HCT116 (cell line): ENCODE measurements around the gene FTCDNL1. TPM values are rescaled to one million over a fixed set of nuclear protein-coding genes. Genes with fewer than 3 reads are reported as not detected.

Experiments
- ATAC-seq: fragments of 200-7000 bp; cut with Tn5 transposase; 2 replicates; pipeline ENCODE4 v1.9.1; 2020; ENCODE audit warnings: mild to moderate bottlenecking, moderate library complexity
- BruUV-seq: library from RNA; stranded (reverse); fragments of 400-500 nt; replicated peaks from 2 replicates; lab custom pipeline; 2021; lab: Mats Ljungman, UMichigan
- CTCF ChIA-PET: fragments of 300-600 bp; sonication (Branson Sonifier 250); formaldehyde crosslinking; loops from one replicate; lab custom pipeline; 2021; ENCODE audit warnings: antibody characterized with exemption; lab: Charles Lee
- POLR2A ChIA-PET: fragments of 300-600, 350-600 bp; sonication (Branson Sonifier 250); formaldehyde crosslinking; loops from one replicate; lab custom pipeline; 2021; ENCODE audit warnings: antibody characterized with exemption; lab: Charles Lee
- RAD21 ChIA-PET, 2 experiments: fragments of 300-600 bp; sonication (Branson Sonifier 250); formaldehyde crosslinking; loops; one replicate each; lab custom pipeline; 2023; ENCODE audit warnings: low total read pairs in 2 of 2; ENCODE audit not compliant: uncharacterized antibody in 2 of 2, unreplicated experiment in 2 of 2, low non-redundant PET in 1 of 2; lab: Charles Lee
- DNase-seq: peaks from one replicate; pipeline ENCODE4 v3.0.0-alpha.2; 2010; ENCODE audit warnings: low read depth, low spot score
- H2AFZ ChIP-seq: fragments of 200-600 bp; shearing (Covaris generic), sonication (generic); 2 replicates; pipeline ENCODE4 v1.6.1; 2017; ENCODE audit warnings: low read depth, mixed run types, mixed read lengths, antibody characterized with exemption, low read length; ENCODE audit not compliant: poor library complexity, severe bottlenecking
- H3K27ac ChIP-seq: 2 replicates; pipeline ENCODE4 v1.5.1; 2012; ENCODE audit warnings: low read depth, low read length
- H3K27me3 ChIP-seq: fragments of 200-600 bp; sonication (generic); 2 replicates; pipeline ENCODE4 v1.6.1; 2016; ENCODE audit warnings: mixed run types, low read length, mixed read lengths; ENCODE audit not compliant: insufficient read depth
- H3K36me3 ChIP-seq, 2 experiments: fragments of 200-500 bp in 1 of 2; fragments of 200-600 bp in 1 of 2; sonication (Bioruptor generic) in 1 of 2; sonication (generic) in 1 of 2; 2 replicates each; pipeline versions ENCODE4 v1.5.1 to v1.6.1; 2014 to 2016; ENCODE audit warnings: low read length in 2 of 2, inconsistent platforms in 1 of 2, mixed read lengths in 1 of 2, mixed run types in 1 of 2; ENCODE audit not compliant: insufficient read depth in 2 of 2, control insufficient read depth in 1 of 2
- H3K4me1 ChIP-seq, 2 experiments: fragments of 200-600 bp in 1 of 2; sonication (generic) in 1 of 2; 2 replicates each; pipeline versions ENCODE4 v1.5.1 to v1.6.1; 2012 to 2017; ENCODE audit warnings: low read length in 2 of 2, inconsistent platforms in 1 of 2, mild to moderate bottlenecking in 1 of 2, mixed read lengths in 1 of 2, mixed run types in 1 of 2, moderate library complexity in 1 of 2; ENCODE audit not compliant: insufficient read depth in 2 of 2, control insufficient read depth in 1 of 2
- H3K4me2 ChIP-seq: fragments of 200-600 bp; sonication (generic); 2 replicates; pipeline ENCODE4 v1.6.1; 2017; ENCODE audit warnings: mixed run types, low read length, mixed read lengths
- H3K4me3 ChIP-seq, 2 experiments: fragments of 200-600 bp in 1 of 2; sonication (generic) in 1 of 2; replicated peaks in 1 of 2; 2 replicates each; pipeline ENCODE4 v1.5.1; 2011 to 2016; ENCODE audit warnings: low read length in 2 of 2, control low read depth in 1 of 2, low read depth in 1 of 2, mild to moderate bottlenecking in 1 of 2, mixed read lengths in 1 of 2, mixed run types in 1 of 2
- H3K79me2 ChIP-seq: fragments of 200-600 bp; sonication (generic); 2 replicates; pipeline ENCODE4 v1.6.1; 2017; ENCODE audit warnings: mild to moderate bottlenecking, mixed run types, low read length, moderate library complexity, mixed read lengths; ENCODE audit not compliant: insufficient read depth
- H3K9ac ChIP-seq: fragments of 200-600 bp; sonication (generic); 2 replicates; pipeline ENCODE4 v1.6.1; 2016; ENCODE audit warnings: low read length, mixed read lengths
- H3K9me2 ChIP-seq: fragments of 200-600 bp; sonication (generic), shearing (Covaris generic); 2 replicates; pipeline ENCODE4 v1.6.1; 2017; ENCODE audit warnings: mixed run types, mild to moderate bottlenecking, moderate library complexity; ENCODE audit not compliant: insufficient read depth
- H3K9me3 ChIP-seq, 2 experiments: fragments of 200-500 bp in 1 of 2; fragments of 200-600 bp in 1 of 2; sonication (Bioruptor generic) in 1 of 2; sonication (generic) in 1 of 2; 2 replicates each; pipeline ENCODE4 v1.6.1; 2014 to 2017; ENCODE audit warnings: low read length in 2 of 2, mixed read lengths in 2 of 2, inconsistent platforms in 1 of 2, low read depth in 1 of 2, mild to moderate bottlenecking in 1 of 2, mixed run types in 1 of 2, moderate library complexity in 1 of 2; ENCODE audit not compliant: control insufficient read depth in 1 of 2, insufficient read depth in 1 of 2
- H4K20me1 ChIP-seq: fragments of 200-600 bp; sonication (generic), shearing (Covaris generic); 2 replicates; pipeline ENCODE4 v1.6.1; 2017; ENCODE audit warnings: mixed run types, mild to moderate bottlenecking, moderate library complexity; ENCODE audit not compliant: insufficient read depth
- CBX3 ChIP-seq: IDR thresholded peaks from 2 replicates; pipeline ENCODE4 v1.6.1; 2012; ENCODE audit warnings: low read depth
- CEBPB ChIP-seq: IDR thresholded peaks from 2 replicates; pipeline ENCODE4 v1.6.1; 2012; ENCODE audit warnings: low read depth
- EGR1 ChIP-seq: IDR thresholded peaks from 2 replicates; pipeline ENCODE4 v1.6.1; 2012; ENCODE audit warnings: low read depth
- EZH2 ChIP-seq: fragments of 200-600 bp; sonication (generic); IDR thresholded peaks from 2 replicates; pipeline ENCODE4 v1.6.1; 2017; ENCODE audit warnings: antibody characterized with exemption, mixed run types
- EZH2phosphoT487 ChIP-seq: fragments of 200-600 bp; IDR thresholded peaks from 2 replicates; pipeline ENCODE4 v1.6.1; 2018; ENCODE audit warnings: antibody characterized with exemption, borderline replicate concordance
- FOSL1 ChIP-seq: IDR thresholded peaks from 2 replicates; pipeline ENCODE4 v1.6.1; 2012; ENCODE audit warnings: low read depth
- JUND ChIP-seq: IDR thresholded peaks from 2 replicates; pipeline ENCODE4 v1.6.1; 2012
- POLR2A ChIP-seq: IDR thresholded peaks from 2 replicates; pipeline ENCODE4 v1.7.0; 2011; ENCODE audit warnings: borderline replicate concordance; ENCODE audit not compliant: insufficient read depth, insufficient read length; ENCODE audit errors: extremely low read depth
- POLR2AphosphoS5 ChIP-seq: IDR thresholded peaks from 2 replicates; pipeline ENCODE4 v1.6.1; 2011; ENCODE audit warnings: mild to moderate bottlenecking, low read depth, low read length, moderate library complexity
- SIN3A ChIP-seq: IDR thresholded peaks from 2 replicates; pipeline ENCODE4 v1.6.1; 2012; ENCODE audit warnings: low read depth
- SP1 ChIP-seq: IDR thresholded peaks from 2 replicates; pipeline ENCODE4 v1.6.1; 2012; ENCODE audit warnings: low read depth
- SRF ChIP-seq: IDR thresholded peaks from 2 replicates; pipeline ENCODE4 v1.6.1; 2012; ENCODE audit warnings: low read depth
- TCF7L2 ChIP-seq: IDR thresholded peaks from 2 replicates; pipeline ENCODE4 v1.7.0; 2011; ENCODE audit warnings: borderline replicate concordance, inconsistent platforms; ENCODE audit not compliant: insufficient read depth, insufficient read length; ENCODE audit errors: extremely low read depth
- YY1 ChIP-seq: IDR thresholded peaks from 2 replicates; pipeline ENCODE4 v1.6.1; 2011; ENCODE audit warnings: low read length, low read depth, moderate library complexity, mild to moderate bottlenecking; ENCODE audit not compliant: insufficient replicate concordance; ENCODE audit errors: extremely low read depth
- ZNF274 ChIP-seq: fragments of 200-500 bp; sonication (Bioruptor generic); IDR thresholded peaks from 2 replicates; pipeline ENCODE4 v1.6.1; 2014; ENCODE audit warnings: mild to moderate bottlenecking, low read depth, low read length, inconsistent platforms
- intact Hi-C: fragments of 100-400 bp; cut with micrococcal nuclease; formaldehyde crosslinking; loops from 2 replicates; pipeline ENCODE4 v1.10.0; 2022
- total RNA-seq: library from RNA; stranded (reverse); gene quantifications from one replicate; pipeline ENCODE4 v1.2.1, GENCODE V29; 2021; ENCODE audit not compliant: unreplicated experiment
- TF ChIP-seq, protein P1 (sequence below): IDR thresholded peaks from 2 replicates; pipeline ENCODE4 v1.6.1; 2011; ENCODE audit warnings: mild to moderate bottlenecking, low read length, moderate library complexity; ENCODE audit not compliant: insufficient replicate concordance; ENCODE audit errors: extremely low read depth
- TF ChIP-seq, protein P2 (sequence below): IDR thresholded peaks from 2 replicates; pipeline ENCODE4 v1.6.1; 2012
- TF ChIP-seq, protein P3 (sequence below): IDR thresholded peaks from 2 replicates; pipeline ENCODE4 v1.6.1; 2012
- TF ChIP-seq, protein P4 (sequence below), 3 experiments: fragments of 200-600 bp in 1 of 3; sonication (generic) in 1 of 3; IDR thresholded peaks in 2 of 3; conservative IDR thresholded peaks in 1 of 3; 2 replicates each; pipeline ENCODE4 v1.5.1; 2012 to 2017; ENCODE audit warnings: low read depth in 2 of 3, low read length in 2 of 3, antibody characterized with exemption in 1 of 3, borderline replicate concordance in 1 of 3, control low read depth in 1 of 3, mild to moderate bottlenecking in 1 of 3, mixed read lengths in 1 of 3, mixed run types in 1 of 3, moderate library complexity in 1 of 3; ENCODE audit not compliant: insufficient read depth in 1 of 3
- TF ChIP-seq, protein P5 (sequence below): IDR thresholded peaks from 2 replicates; pipeline ENCODE4 v1.6.1; 2012; ENCODE audit warnings: low read depth

The FTCDNL1 gene
- total RNA-seq, 1 experiment from 2014 or later: 2.6 TPM

DNA sequence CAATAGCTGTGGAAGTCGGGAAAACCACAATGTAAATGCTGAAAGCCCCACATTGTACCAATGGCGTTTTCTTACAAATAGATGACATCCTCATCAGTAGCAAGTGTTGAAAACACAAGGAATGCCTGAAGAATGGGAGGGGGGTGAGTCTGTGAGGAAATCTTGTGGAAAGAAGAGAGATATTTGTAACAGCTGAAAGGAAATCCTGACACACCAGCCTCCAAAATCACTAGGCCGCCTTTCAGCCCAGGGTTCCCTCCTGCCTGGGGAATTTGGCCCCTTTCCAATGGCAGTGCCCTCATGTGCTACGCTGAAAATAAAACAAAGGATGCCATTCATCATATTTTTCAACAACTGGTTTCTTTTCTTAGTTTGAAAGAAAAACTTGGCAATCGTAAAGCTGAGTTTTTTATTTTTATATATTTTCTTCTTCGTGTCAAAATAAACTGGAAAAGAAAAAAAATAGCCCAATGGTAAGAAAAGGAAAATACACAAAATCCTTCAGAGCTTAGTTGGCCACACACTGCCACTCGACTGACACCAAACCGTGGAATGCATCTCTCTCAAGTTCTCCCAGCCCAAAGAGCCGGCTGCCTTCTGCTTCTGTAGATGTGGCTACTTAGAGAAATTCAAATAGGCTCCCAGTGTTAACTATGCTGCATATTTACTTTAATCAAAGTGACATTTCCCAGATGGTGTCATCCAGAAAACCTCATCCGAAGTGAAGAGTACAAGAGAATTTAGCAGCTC lies 52.0 kb downstream of the FTCDNL1 start:
- ChIA-PET RAD21 (no interaction called here), CTCF (no interaction called here), POLR2A (no interaction called here)
- no peak overlapping the region for H3K4me3 ChIP-seq
- no TSS peak for BruUV-seq
- ATAC-seq (no peak), DNase-seq (no peak)
- TF ChIP-seq EGR1 (no peak), EZH2phosphoT487 (no peak), POLR2A (no peak), SP1 (no peak), CBX3 (no peak), TCF7L2 (no peak), YY1 (no peak), POLR2AphosphoS5 (no peak), SRF (no peak), CEBPB (no peak), JUND (no peak), ZNF274 (no peak), EZH2 (no peak), SIN3A (no peak), FOSL1 (no peak)
- TF ChIP-seq, protein P1, sequence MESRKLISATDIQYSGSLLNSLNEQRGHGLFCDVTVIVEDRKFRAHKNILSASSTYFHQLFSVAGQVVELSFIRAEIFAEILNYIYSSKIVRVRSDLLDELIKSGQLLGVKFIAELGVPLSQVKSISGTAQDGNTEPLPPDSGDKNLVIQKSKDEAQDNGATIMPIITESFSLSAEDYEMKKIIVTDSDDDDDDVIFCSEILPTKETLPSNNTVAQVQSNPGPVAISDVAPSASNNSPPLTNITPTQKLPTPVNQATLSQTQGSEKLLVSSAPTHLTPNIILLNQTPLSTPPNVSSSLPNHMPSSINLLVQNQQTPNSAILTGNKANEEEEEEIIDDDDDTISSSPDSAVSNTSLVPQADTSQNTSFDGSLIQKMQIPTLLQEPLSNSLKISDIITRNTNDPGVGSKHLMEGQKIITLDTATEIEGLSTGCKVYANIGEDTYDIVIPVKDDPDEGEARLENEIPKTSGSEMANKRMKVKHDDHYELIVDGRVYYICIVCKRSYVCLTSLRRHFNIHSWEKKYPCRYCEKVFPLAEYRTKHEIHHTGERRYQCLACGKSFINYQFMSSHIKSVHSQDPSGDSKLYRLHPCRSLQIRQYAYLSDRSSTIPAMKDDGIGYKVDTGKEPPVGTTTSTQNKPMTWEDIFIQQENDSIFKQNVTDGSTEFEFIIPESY: no peak
- TF ChIP-seq, protein P2, sequence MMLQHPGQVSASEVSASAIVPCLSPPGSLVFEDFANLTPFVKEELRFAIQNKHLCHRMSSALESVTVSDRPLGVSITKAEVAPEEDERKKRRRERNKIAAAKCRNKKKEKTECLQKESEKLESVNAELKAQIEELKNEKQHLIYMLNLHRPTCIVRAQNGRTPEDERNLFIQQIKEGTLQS: no peak
- TF ChIP-seq, protein P3, sequence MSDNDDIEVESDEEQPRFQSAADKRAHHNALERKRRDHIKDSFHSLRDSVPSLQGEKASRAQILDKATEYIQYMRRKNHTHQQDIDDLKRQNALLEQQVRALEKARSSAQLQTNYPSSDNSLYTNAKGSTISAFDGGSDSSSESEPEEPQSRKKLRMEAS: no peak
- TF ChIP-seq, protein P4, sequence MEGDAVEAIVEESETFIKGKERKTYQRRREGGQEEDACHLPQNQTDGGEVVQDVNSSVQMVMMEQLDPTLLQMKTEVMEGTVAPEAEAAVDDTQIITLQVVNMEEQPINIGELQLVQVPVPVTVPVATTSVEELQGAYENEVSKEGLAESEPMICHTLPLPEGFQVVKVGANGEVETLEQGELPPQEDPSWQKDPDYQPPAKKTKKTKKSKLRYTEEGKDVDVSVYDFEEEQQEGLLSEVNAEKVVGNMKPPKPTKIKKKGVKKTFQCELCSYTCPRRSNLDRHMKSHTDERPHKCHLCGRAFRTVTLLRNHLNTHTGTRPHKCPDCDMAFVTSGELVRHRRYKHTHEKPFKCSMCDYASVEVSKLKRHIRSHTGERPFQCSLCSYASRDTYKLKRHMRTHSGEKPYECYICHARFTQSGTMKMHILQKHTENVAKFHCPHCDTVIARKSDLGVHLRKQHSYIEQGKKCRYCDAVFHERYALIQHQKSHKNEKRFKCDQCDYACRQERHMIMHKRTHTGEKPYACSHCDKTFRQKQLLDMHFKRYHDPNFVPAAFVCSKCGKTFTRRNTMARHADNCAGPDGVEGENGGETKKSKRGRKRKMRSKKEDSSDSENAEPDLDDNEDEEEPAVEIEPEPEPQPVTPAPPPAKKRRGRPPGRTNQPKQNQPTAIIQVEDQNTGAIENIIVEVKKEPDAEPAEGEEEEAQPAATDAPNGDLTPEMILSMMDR (IDR thresholded peaks at IDR 0.05 in 2 of 3, conservative IDR thresholded peaks at IDR 0.05 in 1 of 3; ENCODE audit: borderline replicate concordance in 1 of 3, insufficient read depth in 1 of 3, low read depth in 2 of 3, low read length in 2 of 3): no peak
- TF ChIP-seq, protein P5, sequence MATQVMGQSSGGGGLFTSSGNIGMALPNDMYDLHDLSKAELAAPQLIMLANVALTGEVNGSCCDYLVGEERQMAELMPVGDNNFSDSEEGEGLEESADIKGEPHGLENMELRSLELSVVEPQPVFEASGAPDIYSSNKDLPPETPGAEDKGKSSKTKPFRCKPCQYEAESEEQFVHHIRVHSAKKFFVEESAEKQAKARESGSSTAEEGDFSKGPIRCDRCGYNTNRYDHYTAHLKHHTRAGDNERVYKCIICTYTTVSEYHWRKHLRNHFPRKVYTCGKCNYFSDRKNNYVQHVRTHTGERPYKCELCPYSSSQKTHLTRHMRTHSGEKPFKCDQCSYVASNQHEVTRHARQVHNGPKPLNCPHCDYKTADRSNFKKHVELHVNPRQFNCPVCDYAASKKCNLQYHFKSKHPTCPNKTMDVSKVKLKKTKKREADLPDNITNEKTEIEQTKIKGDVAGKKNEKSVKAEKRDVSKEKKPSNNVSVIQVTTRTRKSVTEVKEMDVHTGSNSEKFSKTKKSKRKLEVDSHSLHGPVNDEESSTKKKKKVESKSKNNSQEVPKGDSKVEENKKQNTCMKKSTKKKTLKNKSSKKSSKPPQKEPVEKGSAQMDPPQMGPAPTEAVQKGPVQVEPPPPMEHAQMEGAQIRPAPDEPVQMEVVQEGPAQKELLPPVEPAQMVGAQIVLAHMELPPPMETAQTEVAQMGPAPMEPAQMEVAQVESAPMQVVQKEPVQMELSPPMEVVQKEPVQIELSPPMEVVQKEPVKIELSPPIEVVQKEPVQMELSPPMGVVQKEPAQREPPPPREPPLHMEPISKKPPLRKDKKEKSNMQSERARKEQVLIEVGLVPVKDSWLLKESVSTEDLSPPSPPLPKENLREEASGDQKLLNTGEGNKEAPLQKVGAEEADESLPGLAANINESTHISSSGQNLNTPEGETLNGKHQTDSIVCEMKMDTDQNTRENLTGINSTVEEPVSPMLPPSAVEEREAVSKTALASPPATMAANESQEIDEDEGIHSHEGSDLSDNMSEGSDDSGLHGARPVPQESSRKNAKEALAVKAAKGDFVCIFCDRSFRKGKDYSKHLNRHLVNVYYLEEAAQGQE: no peak
- H4K20me1 ChIP-seq: no peaks in the 10 kb centered on the region
- H3K4me1 ChIP-seq: no peaks in the 10 kb centered on the region
- no peaks in the 10 kb centered on the region for H3K9me2 ChIP-seq
- H3K9ac ChIP-seq: no peak overlapping the region
- no peak overlapping the region for H3K4me2 ChIP-seq
- H3K79me2 ChIP-seq: no peaks in the 10 kb centered on the region
- intact Hi-C loops: no loop called here
- H3K27me3 ChIP-seq: no peaks in the 10 kb centered on the region
- H3K27ac ChIP-seq: no peak overlapping the region
- no peaks in the 10 kb centered on the region for H3K9me3 ChIP-seq
- no peak overlapping the region for H2AFZ ChIP-seq
- no peaks in the 10 kb centered on the region for H3K36me3 ChIP-seq
